Skeletal muscle tissue (tissue), 4 donors: Measurements from ENCODE around the gene LGALS7. TPM values are rescaled to one million over a fixed set of nuclear protein-coding genes. Genes with fewer than 3 reads are reported as not detected.
"Not testable (repeated sequence)": the region's sequence is repeated elsewhere in the genome, so short reads cannot be mapped to it uniquely, and the experiment has no call there.

Experiments
- H3K27ac ChIP-seq: one replicate; pipeline ENCODE4 v1.7.0; 2013; ENCODE audit warnings: mild to moderate bottlenecking, low read depth, low read length, inconsistent platforms
- H3K27me3 ChIP-seq, 3 donors: one replicate each; pipeline ENCODE4 v1.7.0; 2013; ENCODE audit warnings: low read length in 3 of 3; ENCODE audit not compliant: control insufficient read depth in 3 of 3, insufficient read depth in 3 of 3
- H3K36me3 ChIP-seq, 3 donors: one replicate each; pipeline ENCODE4 v1.7.0; 2013; ENCODE audit warnings: low read length in 3 of 3; ENCODE audit not compliant: control insufficient read depth in 3 of 3, insufficient read depth in 3 of 3
- H3K4me1 ChIP-seq, 3 donors: one replicate each; pipeline ENCODE4 v1.7.0; 2013; ENCODE audit warnings: low read length in 3 of 3, mild to moderate bottlenecking in 3 of 3; ENCODE audit not compliant: control insufficient read depth in 3 of 3, insufficient read depth in 3 of 3
- H3K4me3 ChIP-seq, 3 donors: one replicate each; pipeline ENCODE4 v1.7.0; 2013; ENCODE audit warnings: low read length in 3 of 3
- H3K9ac ChIP-seq, 3 donors: one replicate each; pipeline ENCODE4 v1.7.0; 2013; ENCODE audit warnings: low read length in 3 of 3, mild to moderate bottlenecking in 3 of 3, moderate library complexity in 2 of 3, low read depth in 1 of 3
- H3K9me3 ChIP-seq, 3 donors: one replicate each; pipeline ENCODE4 v1.7.0; 2013; ENCODE audit warnings: low read length in 3 of 3; ENCODE audit not compliant: control insufficient read depth in 3 of 3
- total RNA-seq: library from RNA; depleted of rRNA; stranded (reverse); fragments of >200 nt; gene quantifications from one replicate; pipeline ENCODE4 v1.2.3, GENCODE V29; 2014
- donor health status: Osteomylitis.

Gene LGALS7
- 1.0 TPM for total RNA-seq

GRCh38 chr19:38773469-38774177 is at the start of gene LGALS7:
Gene LGALS7, minus strand, starts transcription at chr19:38773517. Its CDS starts 25 bp downstream, at chr19:38773492.
- H3K4me1 ChIP-seq, result peaks cover 0 to 7% (median 2%) of the 10 kb centered on the region in 3 donors
- H3K4me3 ChIP-seq, result no peak within 1 kb of the TSS
- no peak within 1 kb of the TSS for H3K27ac ChIP-seq
- no peaks in the 10 kb centered on the region for H3K9me3 ChIP-seq
- no peaks in the 10 kb centered on the region for H3K36me3 ChIP-seq
- H3K27me3 ChIP-seq, result peaks cover 0 to under 1% (median 0%) of the 10 kb centered on the region in 3 donors
- no peak within 1 kb of the TSS for H3K9ac ChIP-seq

- peaks cover 20 to 27% (median 24%) of the 10 kb centered on the region in 3 donors for H3K36me3 ChIP-seq
- not testable (repeated sequence) for H3K27ac ChIP-seq, H3K27me3 ChIP-seq
These were observed 48.0 kb upstream of the LGALS7 start for GRCh38 chr19:38821230-38821825.

GRCh38 chr19:38819231-38819920 is 46.1 kb upstream of the LGALS7 start:
- Histone ChIP-seq H3K4me1 (peaks cover 12 to 22% (median 20%) of the 10 kb centered on the region in 3 donors), H3K9me3 (no peaks in the 10 kb centered on the region), H3K4me3 (peak overlapping the region in 2 of 3 donors; percentile 27 to 29), H3K27me3 (no peaks in the 10 kb centered on the region), H3K36me3 (peaks cover 35 to 40% (median 39%) of the 10 kb centered on the region in 3 donors), H3K27ac (peak overlapping the region; percentile 82), H3K9ac (peak overlapping the region; percentile 53 to 66 (median 54))

More at GRCh38 chr19:38821230-38821825, 48.0 kb upstream of the LGALS7 start:
- H3K9me3 ChIP-seq, H3K4me3 ChIP-seq, H3K9ac ChIP-seq: not testable (repeated sequence)
- peaks cover 19 to 36% (median 24%) of the 10 kb centered on the region in 3 donors for H3K4me1 ChIP-seq

- H3K36me3 ChIP-seq, result peaks cover 28 to 36% (median 34%) of the 10 kb centered on the region in 3 donors
- no peak overlapping the region for H3K27ac ChIP-seq
These were observed 43.8 kb upstream of the LGALS7 start for GRCh38 chr19:38817081-38817480.

GRCh38 chr19:38816131-38816750 is 42.9 kb upstream of the LGALS7 start:
- Histone ChIP-seq H3K9me3 (no peaks in the 10 kb centered on the region), H3K4me1 (peaks cover 12 to 22% (median 20%) of the 10 kb centered on the region in 3 donors), H3K27ac (no peak overlapping the region), H3K4me3 (no peak overlapping the region), H3K9ac (no peak overlapping the region), H3K36me3 (peaks cover 28 to 36% (median 34%) of the 10 kb centered on the region in 3 donors), H3K27me3 (no peaks in the 10 kb centered on the region)

More at GRCh38 chr19:38817081-38817480, 43.8 kb upstream of the LGALS7 start:
- peaks cover 12 to 22% (median 20%) of the 10 kb centered on the region in 3 donors for H3K4me1 ChIP-seq
- H3K27me3 ChIP-seq, result no peaks in the 10 kb centered on the region
- no peaks in the 10 kb centered on the region for H3K9me3 ChIP-seq
- no peak overlapping the region for H3K4me3 ChIP-seq
- H3K9ac ChIP-seq, result no peak overlapping the region

GRCh38 chr19:38815059-38816001 is 42.0 kb upstream of the LGALS7 start:
- Histone ChIP-seq H3K9ac (no peak overlapping the region), H3K36me3 (peaks cover 28 to 33% (median 33%) of the 10 kb centered on the region in 3 donors), H3K27ac (no peak overlapping the region), H3K4me3 (no peak overlapping the region), H3K27me3 (no peaks in the 10 kb centered on the region), H3K9me3 (no peaks in the 10 kb centered on the region), H3K4me1 (peaks cover 7 to 15% (median 13%) of the 10 kb centered on the region in 3 donors)

GRCh38 chr19:38813932-38814331 is 40.6 kb upstream of the LGALS7 start:
- H3K4me1 ChIP-seq, H3K9me3 ChIP-seq, H3K27me3 ChIP-seq, H3K9ac ChIP-seq, H3K4me3 ChIP-seq, H3K27ac ChIP-seq: not testable (repeated sequence)
- H3K36me3 ChIP-seq, result peaks cover 28 to 36% (median 33%) of the 10 kb centered on the region in 3 donors

- no peak overlapping the region for H3K27ac ChIP-seq
- no peaks in the 10 kb centered on the region for H3K4me1 ChIP-seq
- H3K4me3 ChIP-seq, result no peak overlapping the region
- H3K9ac ChIP-seq, result no peak overlapping the region
- no peaks in the 10 kb centered on the region for H3K9me3 ChIP-seq
- no peaks in the 10 kb centered on the region for H3K27me3 ChIP-seq
- H3K36me3 ChIP-seq, result peaks cover 28 to 36% (median 33%) of the 10 kb centered on the region in 3 donors
These were observed 40.0 kb upstream of the LGALS7 start for GRCh38 chr19:38813323-38813722.

GRCh38 chr19:38812841-38813320 is 39.6 kb upstream of the LGALS7 start, which contains the start of gene LGALS4:
Gene LGALS4, minus strand, starts transcription at chr19:38812945. Its CDS starts 59 bp downstream, at chr19:38812886.
- Histone ChIP-seq H3K36me3 (peaks cover 28 to 32% (median 29%) of the 10 kb centered on the region in 3 donors), H3K9me3 (no peaks in the 10 kb centered on the region), H3K27me3 (no peaks in the 10 kb centered on the region), H3K9ac (no peak within 1 kb of the TSS), H3K27ac (no peak within 1 kb of the TSS), H3K4me3 (no peak within 1 kb of the TSS), H3K4me1 (no peaks in the 10 kb centered on the region)
